GM23248 (cell line): Measurements from ENCODE around the gene ANAPC2. TPM values are rescaled to one million over a fixed set of nuclear protein-coding genes. Genes with fewer than 3 reads are reported as not detected.

Experiments used
- DNase-seq: peaks from one replicate; pipeline ENCODE4 v3.0.0-alpha.2; 2015
- H2AFZ ChIP-seq: fragments of 200-600 bp; sonication (generic); 2 replicates; pipeline ENCODE4 v1.6.1; 2016; ENCODE audit warnings: antibody characterized with exemption
- H3F3A ChIP-seq: fragments of 200-600 bp; sonication (generic); 2 replicates; pipeline ENCODE4 v1.6.1; 2016; ENCODE audit warnings: mild to moderate bottlenecking, antibody characterized with exemption, mixed run types; ENCODE audit not compliant: insufficient read depth
- H3K27ac ChIP-seq: fragments of 200-600 bp; sonication (generic); 2 replicates; pipeline ENCODE4 v1.5.1; 2016; ENCODE audit warnings: mild to moderate bottlenecking
- H3K27me3 ChIP-seq: fragments of 200-600 bp; sonication (generic); replicated peaks from 2 replicates; pipeline ENCODE4 v1.6.1; 2016; ENCODE audit warnings: mild to moderate bottlenecking; ENCODE audit not compliant: insufficient read depth
- H3K36me3 ChIP-seq: fragments of 200-600 bp; sonication (generic); 2 replicates; pipeline ENCODE4 v1.6.1; 2016; ENCODE audit warnings: low read depth, mild to moderate bottlenecking
- H3K4me1 ChIP-seq: fragments of 200-600 bp; sonication (generic); 2 replicates; pipeline ENCODE4 v1.6.1; 2016; ENCODE audit warnings: mild to moderate bottlenecking; ENCODE audit not compliant: insufficient read depth
- H3K4me2 ChIP-seq: fragments of 200-600 bp; sonication (generic); one replicate; pipeline ENCODE4 v1.6.1; 2016; ENCODE audit warnings: mild to moderate bottlenecking; ENCODE audit not compliant: unreplicated experiment
- H3K4me3 ChIP-seq: fragments of 200-600 bp; sonication (generic); 2 replicates; pipeline ENCODE4 v1.5.1; 2016; ENCODE audit warnings: mild to moderate bottlenecking
- H3K79me2 ChIP-seq: fragments of 200-600 bp; sonication (generic); 2 replicates; pipeline ENCODE4 v1.6.1; 2016; ENCODE audit warnings: mild to moderate bottlenecking; ENCODE audit not compliant: insufficient read depth
- H3K9ac ChIP-seq: fragments of 200-600 bp; sonication (generic); 2 replicates; pipeline ENCODE4 v1.6.1; 2016; ENCODE audit warnings: mild to moderate bottlenecking
- H3K9me2 ChIP-seq: fragments of 200-600 bp; sonication (generic); 2 replicates; pipeline ENCODE4 v1.6.1; 2016; ENCODE audit warnings: mixed run types, mild to moderate bottlenecking, moderate library complexity; ENCODE audit not compliant: insufficient read depth
- H3K9me3 ChIP-seq: fragments of 200-600 bp; sonication (generic); one replicate; pipeline ENCODE4 v1.6.1; 2017; ENCODE audit warnings: low read depth
- H4K20me1 ChIP-seq: fragments of 200-600 bp; sonication (generic); 2 replicates; pipeline ENCODE4 v1.6.0; 2016; ENCODE audit not compliant: insufficient read depth
- EZH2 ChIP-seq: fragments of 200-600 bp; sonication (generic); IDR thresholded peaks from 2 replicates; pipeline ENCODE4 v1.6.1; 2018; ENCODE audit warnings: antibody characterized with exemption, mild to moderate bottlenecking; ENCODE audit not compliant: insufficient read depth, poor library complexity, severe bottlenecking
- EZH2phosphoT487 ChIP-seq: fragments of 200-600 bp; sonication (generic); IDR thresholded peaks from 2 replicates; pipeline ENCODE4 v1.6.1; 2018; ENCODE audit warnings: antibody characterized with exemption, moderate library complexity, mild to moderate bottlenecking, low read depth; ENCODE audit not compliant: insufficient read depth
- WGBS, 2 experiments: methylation state at CpG; one replicate each; pipeline ENCODE4 v1.1.6; 2015 to 2017; ENCODE audit warnings: low lambda C conversion rate in 2 of 2, low coverage in 1 of 2; ENCODE audit errors: missing lambda C conversion rate in 2 of 2; 5-methylcytosine and 5-hydroxymethylcytosine counted together
- in situ Hi-C: fragments of 300-500 bp; cut with MboI; formaldehyde crosslinking; loops from 2 replicates; pipeline ENCODE4 v1.15.0; 2020
- polyA plus RNA-seq: library from polyadenylated mRNA; unstranded; fragments of >200 nt; fragmentation: Nextera tagmentation; extraction: Ambion mirVana; gene quantifications from 2 replicates; pipeline ENCODE4 v1.2.1, GENCODE V29; 2016
- total RNA-seq: library from RNA; depleted of rRNA; stranded (reverse); fragments of >200 nt; shearing (Covaris generic); gene quantifications from 2 replicates; pipeline ENCODE4 v1.2.3, GENCODE V29; 2014

Gene ANAPC2
- total and polyA plus RNA-seq, 2 experiments from 2014 or later, result 13.6 to 24.0 TPM

DNA sequence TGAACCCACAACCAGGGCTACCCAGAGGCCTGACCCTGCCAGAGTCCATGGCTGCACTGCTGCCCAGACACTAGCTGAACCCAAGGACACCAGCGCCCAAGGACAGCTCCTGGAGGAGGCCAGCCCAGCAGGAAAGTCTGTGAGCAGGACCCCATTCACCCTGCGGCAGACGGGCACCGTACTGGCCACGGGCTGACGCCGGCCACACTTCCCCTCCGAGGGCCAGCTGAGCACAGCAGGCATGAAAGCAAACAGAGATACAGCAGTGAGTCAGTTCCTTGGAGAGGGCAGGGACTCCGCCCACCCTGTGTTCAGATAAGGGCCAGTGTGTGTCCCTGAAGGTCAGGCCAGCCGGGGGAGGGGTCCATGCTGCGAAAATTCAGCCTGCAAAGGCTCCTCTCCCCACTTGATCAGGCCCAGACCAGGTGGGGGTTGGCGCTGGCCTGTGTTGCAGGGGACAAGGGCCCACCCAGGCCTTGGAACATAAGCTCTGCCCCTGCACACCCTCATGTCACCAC lies 30.5 kb upstream of the ANAPC2 start:
- peaks cover 13% of the 10 kb centered on the region for H3K4me1 ChIP-seq
- no peaks in the 10 kb centered on the region for H4K20me1 ChIP-seq
- H3K9me3 ChIP-seq, result no peaks in the 10 kb centered on the region
- WGBS, 2 experiments, result 75 to 85% methylated on average over 12 of the region's 12 CpGs
- H3K79me2 ChIP-seq, result no peaks in the 10 kb centered on the region
- H2AFZ ChIP-seq, result no peak overlapping the region
- in situ Hi-C loops, result loop anchor here (10.0 kb wide), 1 partner anchor 94 kb away; no protein-coding TSS in a partner anchor
- no peak overlapping the region for H3K4me2 ChIP-seq
- H3K27ac ChIP-seq, result no peak overlapping the region
- H3K27me3 ChIP-seq, result no peaks in the 10 kb centered on the region
- H3K4me3 ChIP-seq, result no peak overlapping the region
- no peak overlapping the region for H3K9ac ChIP-seq
- TF ChIP-seq EZH2 (no peak), EZH2phosphoT487 (no peak)
- H3F3A ChIP-seq, result no peaks in the 10 kb centered on the region
- peak; percentile 53 for DNase-seq
- H3K36me3 ChIP-seq, result no peaks in the 10 kb centered on the region
- H3K9me2 ChIP-seq, result no peaks in the 10 kb centered on the region

DNA sequence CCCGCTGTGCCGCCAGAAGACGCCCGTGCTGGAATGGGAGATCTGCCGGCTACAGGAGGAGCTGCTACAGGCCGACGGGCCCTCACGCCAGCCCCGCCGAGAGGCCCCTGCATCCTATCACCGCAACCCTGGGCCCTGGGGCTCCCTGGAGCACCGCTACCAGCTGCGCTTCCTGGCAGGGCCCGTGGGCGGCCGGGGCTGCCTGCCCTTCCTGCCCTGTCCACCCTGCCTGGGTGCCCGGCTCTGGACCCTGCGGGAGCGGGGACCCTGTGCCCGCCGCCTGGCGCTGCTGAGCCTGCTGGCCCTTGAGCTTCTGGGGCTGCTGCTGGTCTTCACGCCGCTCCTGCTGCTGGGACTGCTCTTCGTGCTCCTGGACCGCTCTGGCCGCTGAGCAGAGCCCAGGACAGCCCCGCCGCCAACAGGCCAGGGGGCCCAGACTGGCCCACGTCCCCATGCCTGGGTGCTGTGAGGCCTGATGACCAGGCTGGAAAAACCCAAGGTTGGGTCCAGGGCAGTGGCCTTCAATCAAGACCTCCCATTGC lies 29.9 kb upstream of the ANAPC2 start:
- H3K27me3 ChIP-seq, result no peaks in the 10 kb centered on the region
- no peak overlapping the region for H3K27ac ChIP-seq
- no peaks in the 10 kb centered on the region for H3K36me3 ChIP-seq
- no peaks in the 10 kb centered on the region for H3K9me2 ChIP-seq
- no peak overlapping the region for H2AFZ ChIP-seq
- no peaks in the 10 kb centered on the region for H4K20me1 ChIP-seq
- H3K4me2 ChIP-seq, result no peak overlapping the region
- H3K9me3 ChIP-seq, result no peaks in the 10 kb centered on the region
- TF ChIP-seq EZH2phosphoT487 (no peak), EZH2 (no peak)
- H3K79me2 ChIP-seq, result no peaks in the 10 kb centered on the region
- DNase-seq, result no peak
- H3K4me3 ChIP-seq, result no peak overlapping the region
- H3K9ac ChIP-seq, result no peak overlapping the region
- 85 to 89% methylated on average over 23 to 28 of the region's 30 CpGs for WGBS, 2 experiments
- H3K4me1 ChIP-seq, result peaks cover 13% of the 10 kb centered on the region
- no peaks in the 10 kb centered on the region for H3F3A ChIP-seq
- in situ Hi-C loops, result loop anchor here (10.0 kb wide), 1 partner anchor 93 kb away; no protein-coding TSS in a partner anchor

GRCh38 chr9:137217276-137218211 lies 29.2 kb upstream of the ANAPC2 start:
- in situ Hi-C loops, result loop anchor here (10.0 kb wide), 1 partner anchor 93 kb away; no protein-coding TSS in a partner anchor
- Histone ChIP-seq H2AFZ (no peak overlapping the region), H3K9me3 (no peaks in the 10 kb centered on the region), H3K79me2 (no peaks in the 10 kb centered on the region), H3K27me3 (no peaks in the 10 kb centered on the region), H4K20me1 (no peaks in the 10 kb centered on the region), H3K9me2 (no peaks in the 10 kb centered on the region), H3F3A (no peaks in the 10 kb centered on the region), H3K4me3 (peak overlapping the region; percentile 46), H3K36me3 (no peaks in the 10 kb centered on the region), H3K9ac (peak overlapping the region; percentile 17; the same call in 1 of the 2 replicates), H3K4me2 (peak overlapping the region; percentile 65), H3K4me1 (peaks cover 13% of the 10 kb centered on the region), H3K27ac (no peak overlapping the region)
- 29 to 38% methylated on average over 32 to 34 of the region's 36 CpGs for WGBS, 2 experiments
- TF ChIP-seq EZH2 (no peak), EZH2phosphoT487 (no peak)
- DNase-seq, result peak; percentile 67

- no peaks in the 10 kb centered on the region for H3K27me3 ChIP-seq
- no peak overlapping the region for H3K27ac ChIP-seq
- peaks cover 13% of the 10 kb centered on the region for H3K4me1 ChIP-seq
- DNase-seq, result peak; percentile 22
- TF ChIP-seq EZH2 (no peak), EZH2phosphoT487 (no peak)
- 92 to 95% methylated on average over 27 to 28 of the region's 30 CpGs for WGBS, 2 experiments
- H3K9ac ChIP-seq, result no peak overlapping the region
- no peaks in the 10 kb centered on the region for H3K36me3 ChIP-seq
- no peak overlapping the region for H3K4me3 ChIP-seq
- no peaks in the 10 kb centered on the region for H3F3A ChIP-seq
- H3K4me2 ChIP-seq, result peak overlapping the region; percentile 65
- no peaks in the 10 kb centered on the region for H3K9me2 ChIP-seq
- in situ Hi-C loops, result loop anchor here (10.0 kb wide), 1 partner anchor 92 kb away; no protein-coding TSS in a partner anchor
- no peaks in the 10 kb centered on the region for H3K9me3 ChIP-seq
- no peak overlapping the region for H2AFZ ChIP-seq
- no peaks in the 10 kb centered on the region for H3K79me2 ChIP-seq
- no peaks in the 10 kb centered on the region for H4K20me1 ChIP-seq
Observed at GRCh38 chr9:137216188-137216965, 28.0 kb upstream of the ANAPC2 start.
